ENCODE measurements around the gene GRP. TPM values are rescaled to one million over a fixed set of nuclear protein-coding genes. Genes with fewer than 3 reads are reported as not detected.

GRP gene
- total RNA-seq, 4 donors from 2014 or later: not detected

DNA sequence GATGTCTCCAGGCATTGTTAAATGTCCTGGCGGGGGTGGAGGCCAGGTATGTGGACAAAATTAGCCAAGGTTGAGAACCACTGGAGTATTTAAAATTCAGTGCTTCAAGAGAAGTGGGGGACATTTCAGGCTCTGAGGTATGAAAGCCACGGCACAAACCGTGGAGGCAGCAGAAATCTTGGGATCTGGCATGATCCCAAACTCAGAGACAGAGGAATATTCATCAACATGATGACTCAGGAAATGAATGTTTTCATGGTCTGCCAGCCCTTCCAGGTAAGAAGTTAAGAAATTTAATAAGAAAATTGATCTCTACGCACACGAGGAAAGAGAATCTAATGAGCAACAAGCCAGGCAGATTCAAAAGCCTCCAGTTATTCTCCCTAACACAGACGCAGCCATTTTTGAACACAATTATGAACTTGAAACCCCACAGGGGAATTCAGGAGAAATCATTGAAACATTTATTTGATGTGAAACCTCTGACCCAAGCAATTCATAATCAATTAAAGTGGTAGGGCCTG is 11.3 kb upstream of the GRP start:
- intact Hi-C loops (cut with DNase I; ENCODE audit: low total_unique reads) (no loop called here), in situ Hi-C loops (cut with MboI; ENCODE audit: low pct_ligation_motif_present in 1 of 4, low pct_unique_long_range_greater_than_20kb in 1 of 4, low sequenced_read_pairs in 3 of 4) (no loop called here)
- Histone ChIP-seq H3K36me3 (no peaks in the 10 kb centered on the region), H3K27ac (no peak overlapping the region), H3K9me3 (no peaks in the 10 kb centered on the region), H3K27me3 (no peaks in the 10 kb centered on the region), H3K4me3 (no peak overlapping the region), H3K4me1 (no peaks in the 10 kb centered on the region)
- WGBS, 2 donors (ENCODE audit: low coverage in 1 of 2): 45 to 59% methylated on average over 6 of the region's 6 CpGs
- no peak for TF ChIP-seq POLR2AphosphoS5 (IDR thresholded peaks at IDR 0.05)
- TF ChIP-seq EP300 (IDR thresholded peaks at IDR 0.05; ENCODE audit: low read depth): no peak
- TF ChIP-seq POLR2A (IDR thresholded peaks at IDR 0.05): no peak
- TF ChIP-seq, protein P1, sequence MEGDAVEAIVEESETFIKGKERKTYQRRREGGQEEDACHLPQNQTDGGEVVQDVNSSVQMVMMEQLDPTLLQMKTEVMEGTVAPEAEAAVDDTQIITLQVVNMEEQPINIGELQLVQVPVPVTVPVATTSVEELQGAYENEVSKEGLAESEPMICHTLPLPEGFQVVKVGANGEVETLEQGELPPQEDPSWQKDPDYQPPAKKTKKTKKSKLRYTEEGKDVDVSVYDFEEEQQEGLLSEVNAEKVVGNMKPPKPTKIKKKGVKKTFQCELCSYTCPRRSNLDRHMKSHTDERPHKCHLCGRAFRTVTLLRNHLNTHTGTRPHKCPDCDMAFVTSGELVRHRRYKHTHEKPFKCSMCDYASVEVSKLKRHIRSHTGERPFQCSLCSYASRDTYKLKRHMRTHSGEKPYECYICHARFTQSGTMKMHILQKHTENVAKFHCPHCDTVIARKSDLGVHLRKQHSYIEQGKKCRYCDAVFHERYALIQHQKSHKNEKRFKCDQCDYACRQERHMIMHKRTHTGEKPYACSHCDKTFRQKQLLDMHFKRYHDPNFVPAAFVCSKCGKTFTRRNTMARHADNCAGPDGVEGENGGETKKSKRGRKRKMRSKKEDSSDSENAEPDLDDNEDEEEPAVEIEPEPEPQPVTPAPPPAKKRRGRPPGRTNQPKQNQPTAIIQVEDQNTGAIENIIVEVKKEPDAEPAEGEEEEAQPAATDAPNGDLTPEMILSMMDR (IDR thresholded peaks at IDR 0.05): no peak
- DNase-seq: no peak

DNA sequence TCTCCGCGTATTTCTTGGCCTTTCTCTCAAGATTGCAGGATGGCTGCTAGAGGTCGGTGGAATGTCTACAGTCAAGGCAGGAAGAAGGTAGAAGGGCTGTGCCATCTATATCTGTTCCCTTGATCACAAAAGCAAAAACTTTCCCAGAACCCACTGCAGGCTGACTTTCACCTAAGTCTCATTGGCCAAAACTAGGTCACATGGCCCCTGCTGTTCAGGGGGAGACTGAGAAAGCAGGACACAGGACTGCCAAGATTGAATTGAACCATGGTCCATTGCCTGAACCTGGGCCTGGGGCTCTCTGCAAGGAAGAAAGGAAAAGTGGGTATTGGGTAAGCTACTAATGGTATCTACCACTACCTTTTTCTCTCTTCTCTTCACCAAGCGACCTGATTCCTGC is 9.7 kb upstream of the GRP start:
- intact Hi-C loops (cut with DNase I; ENCODE audit: low total_unique reads): no loop called here

DNA sequence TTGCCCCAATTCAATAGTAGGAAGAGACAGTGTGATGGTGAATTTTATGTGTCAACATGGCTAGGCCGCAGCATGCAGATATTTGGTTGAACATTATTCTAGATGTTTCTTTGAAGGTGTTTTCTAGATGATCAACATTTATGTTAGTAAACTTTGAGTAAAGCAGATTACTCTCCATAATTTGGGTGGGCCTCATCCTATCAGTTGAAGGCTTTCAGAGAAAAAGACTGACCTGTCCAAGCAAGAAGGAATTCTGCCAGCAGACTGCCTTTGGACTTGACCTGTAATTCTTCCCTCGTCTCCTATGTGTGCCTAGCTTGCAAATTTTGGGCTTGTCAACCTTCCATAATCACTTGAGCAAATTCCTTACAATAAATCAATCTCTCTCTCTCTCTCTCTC is 8.3 kb upstream of the GRP start:
- no peak overlapping the region for H3K4me3 ChIP-seq
- TF ChIP-seq, protein P1 (IDR thresholded peaks at IDR 0.05): no peak
- TF ChIP-seq EP300 (IDR thresholded peaks at IDR 0.05; ENCODE audit: low read depth): no peak
- TF ChIP-seq POLR2AphosphoS5 (IDR thresholded peaks at IDR 0.05): no peak
- no peak for TF ChIP-seq POLR2A (IDR thresholded peaks at IDR 0.05)
- WGBS, 2 donors (ENCODE audit: low coverage in 1 of 2): 89 to 90% methylated on average over 2 of the region's 2 CpGs
- no peaks in the 10 kb centered on the region for H3K4me1 ChIP-seq
- no peaks in the 10 kb centered on the region for H3K27me3 ChIP-seq
- no peak for DNase-seq
- no peak overlapping the region for H3K27ac ChIP-seq
- H3K9me3 ChIP-seq: no peaks in the 10 kb centered on the region
- intact Hi-C loops (cut with DNase I; ENCODE audit: low total_unique reads): no loop called here
- no peaks in the 10 kb centered on the region for H3K36me3 ChIP-seq
- in situ Hi-C loops (cut with MboI; ENCODE audit: low pct_ligation_motif_present in 1 of 4, low pct_unique_long_range_greater_than_20kb in 1 of 4, low sequenced_read_pairs in 3 of 4): no loop called here

More for the DNA sequence above, 9.7 kb upstream of the GRP start:
- Histone ChIP-seq H3K4me3 (no peak overlapping the region), H3K27me3 (no peaks in the 10 kb centered on the region), H3K36me3 (no peaks in the 10 kb centered on the region), H3K4me1 (no peaks in the 10 kb centered on the region), H3K9me3 (no peaks in the 10 kb centered on the region), H3K27ac (no peak overlapping the region)
- TF ChIP-seq, protein P1 (IDR thresholded peaks at IDR 0.05): no peak
- TF ChIP-seq POLR2AphosphoS5 (IDR thresholded peaks at IDR 0.05): no peak
- no peak for TF ChIP-seq EP300 (IDR thresholded peaks at IDR 0.05; ENCODE audit: low read depth)
- TF ChIP-seq POLR2A (IDR thresholded peaks at IDR 0.05): no peak
- in situ Hi-C loops (cut with MboI; ENCODE audit: low pct_ligation_motif_present in 1 of 4, low pct_unique_long_range_greater_than_20kb in 1 of 4, low sequenced_read_pairs in 3 of 4): no loop called here
- DNase-seq: no peak
- WGBS, 2 donors (ENCODE audit: low coverage in 1 of 2): 44 to 89% methylated on average over 3 to 4 of the region's 4 CpGs

DNA sequence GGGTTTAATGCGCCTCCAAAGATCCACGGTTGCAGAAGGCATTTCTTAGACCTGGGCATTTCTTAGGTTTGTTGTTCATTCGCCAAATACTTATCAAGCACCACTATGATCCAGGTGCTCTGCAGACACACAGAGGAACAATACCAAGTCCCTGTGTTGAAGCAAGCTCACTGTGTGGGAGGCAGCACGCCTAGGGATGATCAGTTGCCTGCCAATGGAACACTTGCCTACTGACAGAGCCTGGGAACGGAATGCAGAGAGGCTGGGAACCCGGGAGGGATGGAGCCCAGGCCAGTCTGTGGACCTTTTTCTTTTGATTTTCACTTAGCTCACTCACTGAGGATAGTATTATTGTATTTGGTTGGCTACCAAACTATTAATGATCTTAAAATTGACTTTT is 1.9 kb upstream of the GRP start:
- H3K27me3 ChIP-seq: peaks cover 50% of the 10 kb centered on the region
- H3K27ac ChIP-seq: no peak overlapping the region
- no peak overlapping the region for H3K4me3 ChIP-seq
- H3K4me1 ChIP-seq: peaks cover 0 to 8% (median 0%) of the 10 kb centered on the region in 4 donors
- no peak for TF ChIP-seq POLR2AphosphoS5 (IDR thresholded peaks at IDR 0.05)
- no peak for TF ChIP-seq POLR2A (IDR thresholded peaks at IDR 0.05)
- TF ChIP-seq EP300 (IDR thresholded peaks at IDR 0.05; ENCODE audit: low read depth): no peak
- TF ChIP-seq, protein P1 (IDR thresholded peaks at IDR 0.05): no peak
- no peaks in the 10 kb centered on the region for H3K9me3 ChIP-seq
- H3K36me3 ChIP-seq: no peaks in the 10 kb centered on the region
- WGBS, 2 donors (ENCODE audit: low coverage in 1 of 2): 77 to 87% methylated on average over 5 to 6 of the region's 6 CpGs
- in situ Hi-C loops (cut with MboI; ENCODE audit: low pct_ligation_motif_present in 1 of 4, low pct_unique_long_range_greater_than_20kb in 1 of 4, low sequenced_read_pairs in 3 of 4): no loop called here
- intact Hi-C loops (cut with DNase I; ENCODE audit: low total_unique reads): no loop called here
- no peak for DNase-seq

Measured in transverse colon (tissue), 4 donors.